HG03565 (cell line): ENCODE data around the gene IVD.

Experiments
- ATAC-seq: cut with Tn5 transposase; IDR thresholded peaks from one replicate; pipeline ENCODE4 v1.9.1; 2021; ENCODE audit warnings: mild to moderate bottlenecking, moderate library complexity; ENCODE audit not compliant: unreplicated experiment

Gene IVD

GRCh38 chr15:40456299-40456712, 50.7 kb downstream of the IVD start:
- ATAC-seq: no peak

- no peak for ATAC-seq
These were observed 51.1 kb downstream of the IVD start for GRCh38 chr15:40456738-40457137.

GRCh38 chr15:40458495-40459371, 53.1 kb downstream of the IVD start:
- no peak for ATAC-seq

GRCh38 chr15:40459391-40460015, 53.9 kb downstream of the IVD start:
- ATAC-seq: no peak

- no peak for ATAC-seq
These were observed 54.8 kb downstream of the IVD start for GRCh38 chr15:40460404-40460803.

- ATAC-seq: no peak
These were observed 56.4 kb downstream of the IVD start for GRCh38 chr15:40461958-40462357.

GRCh38 chr15:40463279-40463678, 57.7 kb downstream of the IVD start:
- ATAC-seq: no peak

- no peak for ATAC-seq
These were observed 58.4 kb downstream of the IVD start for GRCh38 chr15:40463886-40464545.

- ATAC-seq: no peak
These were observed 59.1 kb downstream of the IVD start for GRCh38 chr15:40464595-40465185.

GRCh38 chr15:40465939-40466338, 60.3 kb downstream of the IVD start:
- ATAC-seq: no peak

GRCh38 chr15:40466426-40467260, 61.0 kb downstream of the IVD start:
- no peak for ATAC-seq

GRCh38 chr15:40467261-40467615, 61.6 kb downstream of the IVD start:
- ATAC-seq: no peak

GRCh38 chr15:40468898-40469331, 63.3 kb downstream of the IVD start:
- no peak for ATAC-seq

GRCh38 chr15:40469776-40470390, 64.3 kb downstream of the IVD start:
- no peak for ATAC-seq

GRCh38 chr15:40470423-40471104, 65.0 kb downstream of the IVD start, which contains the start of gene CHST14:
CHST14 (plus strand) TSS chr15:40470984; CDS start chr15:40471214, 230 bp downstream.
- ATAC-seq: no peak
